ENCODE results near the gene CLEC4A.
"Not testable (repeated sequence)": the region's sequence is repeated elsewhere in the genome, so short reads cannot be mapped to it uniquely, and the experiment has no call there.

Gene CLEC4A

DNA sequence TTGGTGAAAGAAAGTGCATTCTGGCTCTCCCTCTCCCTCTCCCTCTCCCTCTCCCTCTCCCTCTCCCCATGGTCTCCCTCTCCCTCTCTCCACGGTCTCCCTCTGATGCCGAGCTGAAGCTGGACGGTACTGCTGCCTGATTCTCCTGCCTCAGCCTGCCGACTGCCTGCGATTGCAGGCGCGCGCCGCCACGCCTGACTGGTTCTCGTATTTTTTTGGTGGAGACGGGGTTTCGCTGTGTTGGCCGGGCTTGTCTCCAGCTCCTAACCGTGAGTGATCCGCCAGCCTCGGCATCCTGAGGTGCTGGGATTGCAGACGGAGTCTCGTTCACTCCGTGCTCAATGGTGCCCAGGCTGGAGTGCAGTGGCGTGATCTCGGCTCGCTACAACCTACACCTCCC lies 59.9 kb downstream of the CLEC4A start:
- not testable (repeated sequence) for H3K4me1 ChIP-seq (ENCODE audit: control insufficient read depth, insufficient read depth, low read length); H3K36me3 ChIP-seq (ENCODE audit: insufficient read depth, low read length); H3K27me3 ChIP-seq (ENCODE audit: control insufficient read depth, insufficient read depth, low read length); H3K9ac ChIP-seq (ENCODE audit: low read depth, low read length); H3K4me3 ChIP-seq (ENCODE audit: low read length); H3K4me2 ChIP-seq (ENCODE audit: low read length); H3K9me3 ChIP-seq (replicated peaks; ENCODE audit: low read length)

DNA sequence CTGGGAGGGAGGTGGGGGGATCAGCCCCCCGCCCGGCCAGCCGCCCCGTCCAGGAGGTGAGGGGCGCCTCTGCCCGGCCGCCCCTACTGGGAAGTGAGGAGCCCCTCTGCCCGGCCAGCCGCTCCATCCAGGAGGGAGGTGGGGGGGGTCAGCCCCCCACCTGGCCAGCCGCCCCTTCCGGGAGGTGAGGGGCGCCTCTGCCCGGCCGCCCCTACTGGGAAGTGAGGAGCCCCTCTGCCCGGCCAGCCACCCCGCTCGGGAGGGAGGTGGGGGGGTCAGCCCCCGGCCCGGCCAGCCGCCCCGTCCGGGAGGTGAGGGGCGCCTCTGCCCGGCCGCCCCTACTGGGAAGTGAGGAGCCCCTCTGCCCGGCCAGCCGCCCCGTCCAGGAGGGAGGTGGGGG lies 60.8 kb downstream of the CLEC4A start:
- not testable (repeated sequence) for H3K9ac ChIP-seq (ENCODE audit: low read depth, low read length); H3K9me3 ChIP-seq (replicated peaks; ENCODE audit: low read length); H3K4me3 ChIP-seq (ENCODE audit: low read length); H3K4me1 ChIP-seq (ENCODE audit: control insufficient read depth, insufficient read depth, low read length); H3K27me3 ChIP-seq (ENCODE audit: control insufficient read depth, insufficient read depth, low read length); H3K36me3 ChIP-seq (ENCODE audit: insufficient read depth, low read length); H3K4me2 ChIP-seq (ENCODE audit: low read length)

DNA sequence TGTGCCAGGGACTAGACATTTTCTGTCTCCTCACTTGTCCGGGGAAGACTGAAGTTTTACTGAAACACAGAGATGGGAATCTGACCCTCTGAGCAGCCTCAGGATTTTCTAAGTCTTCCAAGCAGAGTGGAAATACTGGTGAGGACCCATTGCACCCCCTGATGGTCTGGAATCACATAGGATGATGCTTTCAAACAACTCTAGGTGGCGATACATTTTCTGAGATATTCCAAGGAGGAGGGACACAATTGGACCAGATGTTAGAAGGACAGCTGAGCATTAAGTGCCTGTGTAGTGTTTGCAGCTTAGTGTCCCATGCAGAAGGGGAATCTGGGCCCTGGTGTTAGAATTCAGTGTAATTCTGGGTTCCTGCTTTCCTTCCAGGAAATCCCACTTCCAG lies 64.7 kb downstream of the CLEC4A start:
- not testable (repeated sequence) for H3K4me1 ChIP-seq (ENCODE audit: control insufficient read depth, insufficient read depth, low read length); H3K4me3 ChIP-seq (ENCODE audit: low read length); H3K9ac ChIP-seq (ENCODE audit: low read depth, low read length); H3K9me3 ChIP-seq (replicated peaks; ENCODE audit: low read length); H3K27me3 ChIP-seq (ENCODE audit: control insufficient read depth, insufficient read depth, low read length); H3K4me2 ChIP-seq (ENCODE audit: low read length); H3K36me3 ChIP-seq (ENCODE audit: insufficient read depth, low read length)
